Nasal cavity respiratory epithelium epithelial cell of viscerocranial mucosa (primary cell): ENCODE results near the gene PDE1A. TPM values are rescaled to one million over a fixed set of nuclear protein-coding genes. Genes with fewer than 3 reads are reported as not detected.

Experiments
- total RNA-seq: library from RNA; depleted of rRNA; stranded (reverse); fragments of >200 nt; gene quantifications from 2 replicates; pipeline ENCODE4 v1.2.3, GENCODE V29; 2014

The PDE1A gene
- 0.21 and 0.34 TPM in 2 replicates for total RNA-seq

DNA sequence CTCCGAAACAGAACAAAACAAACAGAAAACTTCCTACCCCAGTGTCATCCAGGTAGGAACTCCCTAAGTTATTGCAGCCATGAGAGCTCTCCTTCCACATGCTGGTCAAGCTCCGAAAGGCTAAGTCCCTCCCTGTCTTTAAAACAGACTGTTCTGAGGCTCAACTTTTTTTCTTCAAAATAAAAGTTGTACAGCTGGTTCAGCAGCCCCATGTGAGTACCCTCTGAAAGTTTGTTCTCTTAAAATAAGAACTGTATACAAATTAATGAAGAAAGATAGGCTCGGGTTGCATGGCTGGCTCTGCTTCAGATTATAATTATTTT, at the start of gene PDE1A:
Gene PDE1A, minus strand, starts transcription at position 119 of the 323 bp plus-strand sequence.

